GOT3 (cell line): ENCODE measurements around the gene SLC5A10.

Experiments
- DNase-seq: peaks from one replicate; lab custom pipeline; 2025; ENCODE audit warnings: mixed read lengths; lab: John Stamatoyannopoulos, UW

Gene SLC5A10

GRCh38 chr17:18985475-18985874 is 33.5 kb downstream of the SLC5A10 start:
- no peak for DNase-seq

GRCh38 chr17:18986541-18987229 is 34.7 kb downstream of the SLC5A10 start:
- no peak for DNase-seq

GRCh38 chr17:18987230-18987610 is 35.3 kb downstream of the SLC5A10 start:
- no peak for DNase-seq

GRCh38 chr17:18987862-18988545 is 36.0 kb downstream of the SLC5A10 start:
- no peak for DNase-seq

GRCh38 chr17:18988546-18989173 is 36.7 kb downstream of the SLC5A10 start:
- DNase-seq = no peak

- DNase-seq = no peak
These were observed 38.4 kb downstream of the SLC5A10 start for GRCh38 chr17:18990331-18990730.

GRCh38 chr17:18991531-18992315 is 39.8 kb downstream of the SLC5A10 start:
- DNase-seq = no peak

- no peak for DNase-seq
These were observed 40.6 kb downstream of the SLC5A10 start for GRCh38 chr17:18992454-18993130.

GRCh38 chr17:18993905-18994526 is 42.1 kb downstream of the SLC5A10 start:
- DNase-seq = no peak

GRCh38 chr17:18994631-18995030 is 42.7 kb downstream of the SLC5A10 start:
- DNase-seq = no peak

- DNase-seq = no peak
These were observed 43.3 kb downstream of the SLC5A10 start for GRCh38 chr17:18995220-18995619.

GRCh38 chr17:18996458-18996857 is 44.5 kb downstream of the SLC5A10 start:
- DNase-seq = no peak

GRCh38 chr17:18997650-18998196 is 45.8 kb downstream of the SLC5A10 start:
- no peak for DNase-seq

- DNase-seq = no peak
These were observed 47.4 kb downstream of the SLC5A10 start for GRCh38 chr17:18999394-18999793.

- DNase-seq = no peak
These were observed 47.9 kb downstream of the SLC5A10 start for GRCh38 chr17:18999911-19000310.

GRCh38 chr17:19000531-19001325 is 48.8 kb downstream of the SLC5A10 start:
- no peak for DNase-seq

- DNase-seq = no peak
These were observed 50.1 kb downstream of the SLC5A10 start for GRCh38 chr17:19001907-19002590.

GRCh38 chr17:19002805-19003542 is 51.0 kb downstream of the SLC5A10 start:
- no peak for DNase-seq
